ENCODE results near the gene MAML1.

Gene MAML1

GRCh38 chr5:179824745-179825112 lies 92.1 kb downstream of the MAML1 start:
- DNase-seq = no peak

GRCh38 chr5:179825655-179826182 lies 93.1 kb downstream of the MAML1 start:
- peak in 1 of 14 donors; percentile 81 for DNase-seq
